ENCODE results near the gene PHOX2B.
"Not testable (repeated sequence)": the region's sequence is repeated elsewhere in the genome, so short reads cannot be mapped to it uniquely, and the experiment has no call there.

Gene PHOX2B

GRCh38 chr4:41713768-41714167 is 34.8 kb downstream of the PHOX2B start:
- DNase-seq (ENCODE audit: low read depth), result no peak
- TF ChIP-seq CTCF (IDR thresholded peaks at IDR 0.05; ENCODE audit: insufficient read depth, low read depth, low read length, missing control alignments), result no peak

GRCh38 chr4:41712425-41712824 is 36.1 kb downstream of the PHOX2B start:
- no peak for TF ChIP-seq CTCF (IDR thresholded peaks at IDR 0.05; ENCODE audit: insufficient read depth, low read depth, low read length, missing control alignments)
- no peak for DNase-seq (ENCODE audit: low read depth)
- H3K4me3 ChIP-seq (ENCODE audit: low read depth, low read length), result no peak overlapping the region

More at GRCh38 chr4:41713768-41714167, 34.8 kb downstream of the PHOX2B start:
- H3K4me3 ChIP-seq (ENCODE audit: low read depth, low read length), result no peak overlapping the region

- DNase-seq (ENCODE audit: low read depth); H3K4me3 ChIP-seq (ENCODE audit: low read depth, low read length): not testable (repeated sequence)
These were observed 36.9 kb downstream of the PHOX2B start for GRCh38 chr4:41711654-41712053.

GRCh38 chr4:41709844-41710481 is 38.6 kb downstream of the PHOX2B start:
- TF ChIP-seq CTCF (IDR thresholded peaks at IDR 0.05; ENCODE audit: insufficient read depth, low read depth, low read length, missing control alignments), result no peak
- no peak overlapping the region for H3K4me3 ChIP-seq (ENCODE audit: low read depth, low read length)
- no peak for DNase-seq (ENCODE audit: low read depth)

GRCh38 chr4:41703785-41704184 is 44.7 kb downstream of the PHOX2B start:
- no peak overlapping the region for H3K4me3 ChIP-seq (ENCODE audit: low read depth, low read length)
- no peak for DNase-seq (ENCODE audit: low read depth)
- TF ChIP-seq CTCF (IDR thresholded peaks at IDR 0.05; ENCODE audit: insufficient read depth, low read depth, low read length, missing control alignments), result no peak

- TF ChIP-seq CTCF (IDR thresholded peaks at IDR 0.05; ENCODE audit: insufficient read depth, low read depth, low read length, missing control alignments), result no peak
- no peak overlapping the region for H3K4me3 ChIP-seq (ENCODE audit: low read depth, low read length)
- no peak for DNase-seq (ENCODE audit: low read depth)
These were observed 45.8 kb downstream of the PHOX2B start for GRCh38 chr4:41702770-41703169.

GRCh38 chr4:41701983-41702382 is 46.5 kb downstream of the PHOX2B start:
- no peak for DNase-seq (ENCODE audit: low read depth)
- H3K4me3 ChIP-seq (ENCODE audit: low read depth, low read length), result no peak overlapping the region
- TF ChIP-seq CTCF (IDR thresholded peaks at IDR 0.05; ENCODE audit: insufficient read depth, low read depth, low read length, missing control alignments), result no peak

Measured in GM12865 (cell line).